ENCODE data around the gene KCNK10. TPM values are rescaled to one million over a fixed set of nuclear protein-coding genes. Genes with fewer than 3 reads are reported as not detected.

The KCNK10 gene
- polyA plus RNA-seq, 3 donors = 0.05 TPM; not detected in 2

GRCh38 chr14:88303041-88303440 is 20.0 kb downstream of the KCNK10 start:
- DNase-seq = peak; percentile 13 to 37 (median 20)
- Mint-ChIP-seq H3K36me3 (no peaks in the 10 kb centered on the region), H3K27ac (no peak overlapping the region), H3K4me1 (peaks cover 53% of the 10 kb centered on the region), H3K9me3 (peaks cover 0 to 2% (median 0%) of the 10 kb centered on the region in 7 donors), H3K4me3 (no peak overlapping the region), H3K27me3 (ENCODE audit: low read depth in 3 of 3) (peaks cover 0 to 3% (median 2%) of the 10 kb centered on the region in 3 donors)
- no peak overlapping the region for H3K4me2 ChIP-seq (replicated peaks; ENCODE audit: extremely low read depth, low read length, poor library complexity, severe bottlenecking)
- H3K27ac ChIP-seq (ENCODE audit: low read depth in 1 of 2, low read length in 2 of 2) = no peak overlapping the region
- H3K4me3 ChIP-seq (replicated peaks in 1 of 3; ENCODE audit: low read depth in 2 of 3, low read length in 3 of 3) = no peak overlapping the region
- no peak overlapping the region for H3K9ac ChIP-seq (ENCODE audit: insufficient read depth, low read length, poor library complexity, severe bottlenecking)
- no peaks in the 10 kb centered on the region for H3K27me3 ChIP-seq (ENCODE audit: control insufficient read depth in 2 of 2, insufficient read depth in 2 of 2, low read length in 2 of 2)
- H3K79me2 ChIP-seq (ENCODE audit: insufficient read depth, low read length) = no peaks in the 10 kb centered on the region
- intact Hi-C loops (cut with micrococcal nuclease) = no loop called here
- WGBS (ENCODE audit: insufficient coverage) = 5% methylated on average over 2 of the region's 3 CpGs
- H3K36me3 ChIP-seq (replicated peaks in 1 of 2; ENCODE audit: control insufficient read depth in 1 of 2, insufficient read depth in 2 of 2, low read length in 2 of 2) = no peaks in the 10 kb centered on the region
- TF ChIP-seq CTCF (IDR thresholded peaks at IDR 0.05) = no peak
- H3K9me3 ChIP-seq (replicated peaks in 1 of 2; ENCODE audit: control insufficient read depth in 1 of 2, insufficient read depth in 1 of 2, low read length in 2 of 2) = no peaks in the 10 kb centered on the region
- peaks cover 32 to 33% of the 10 kb centered on the region in 2 donors for H3K4me1 ChIP-seq (ENCODE audit: control insufficient read depth in 1 of 2, insufficient read depth in 2 of 2, low read length in 2 of 2)
- H2AFZ ChIP-seq (ENCODE audit: insufficient read depth, low read depth, low read length, poor library complexity, severe bottlenecking) = no peak overlapping the region
- no peaks in the 10 kb centered on the region for H4K20me1 ChIP-seq (ENCODE audit: insufficient read depth, low read length)

- Histone ChIP-seq H4K20me1 (ENCODE audit: insufficient read depth, low read length) (no peaks in the 10 kb centered on the region), H3K4me2 (replicated peaks; ENCODE audit: extremely low read depth, low read length, poor library complexity, severe bottlenecking) (no peak overlapping the region), H3K27ac (ENCODE audit: low read depth in 1 of 2, low read length in 2 of 2) (no peak overlapping the region), H3K79me2 (ENCODE audit: insufficient read depth, low read length) (no peaks in the 10 kb centered on the region), H2AFZ (ENCODE audit: insufficient read depth, low read depth, low read length, poor library complexity, severe bottlenecking) (no peak overlapping the region), H3K27me3 (ENCODE audit: control insufficient read depth in 2 of 2, insufficient read depth in 2 of 2, low read length in 2 of 2) (no peaks in the 10 kb centered on the region), H3K36me3 (replicated peaks in 1 of 2; ENCODE audit: control insufficient read depth in 1 of 2, insufficient read depth in 2 of 2, low read length in 2 of 2) (no peaks in the 10 kb centered on the region), H3K4me3 (replicated peaks in 1 of 3; ENCODE audit: low read depth in 2 of 3, low read length in 3 of 3) (no peak overlapping the region), H3K4me1 (ENCODE audit: control insufficient read depth in 1 of 2, insufficient read depth in 2 of 2, low read length in 2 of 2) (peaks cover 41 to 48% of the 10 kb centered on the region in 2 donors), H3K9ac (ENCODE audit: insufficient read depth, low read length, poor library complexity, severe bottlenecking) (no peak overlapping the region), H3K9me3 (replicated peaks in 1 of 2; ENCODE audit: control insufficient read depth in 1 of 2, insufficient read depth in 1 of 2, low read length in 2 of 2) (no peaks in the 10 kb centered on the region)
- TF ChIP-seq CTCF (IDR thresholded peaks at IDR 0.05) = no peak
- no peaks in the 10 kb centered on the region for H3K36me3 Mint-ChIP-seq
- intact Hi-C loops (cut with micrococcal nuclease) = no loop called here
- 92% methylated on average over 4 of the region's 4 CpGs for WGBS (ENCODE audit: insufficient coverage)
- H3K9me3 Mint-ChIP-seq = peaks cover 0 to 2% (median 0%) of the 10 kb centered on the region in 7 donors
- H3K4me1 Mint-ChIP-seq = peaks cover 57% of the 10 kb centered on the region
- no peak overlapping the region for H3K4me3 Mint-ChIP-seq
- H3K27me3 Mint-ChIP-seq (ENCODE audit: low read depth in 3 of 3) = peaks cover 0 to 5% (median 2%) of the 10 kb centered on the region in 3 donors
- peak overlapping the region in 1 of 7 donors; percentile 43 for H3K27ac Mint-ChIP-seq
- no peak for DNase-seq
These were observed 21.7 kb downstream of the KCNK10 start for GRCh38 chr14:88301381-88301780.

All from CD14-positive monocyte (primary cell).